SU-DHL-6 (cell line): ENCODE measurements around the gene LRRC8A.

Experiments
- H2AFZ ChIP-seq: fragments of 200-600 bp; sonication (generic); 2 replicates; pipeline ENCODE4 v1.6.1; 2014; ENCODE audit warnings: low read depth, mild to moderate bottlenecking, moderate library complexity, mixed read lengths, antibody characterized with exemption, low read length; ENCODE audit not compliant: severe bottlenecking
- H3F3A ChIP-seq: fragments of 200-600 bp; shearing (Covaris generic); 2 replicates; pipeline ENCODE4 v1.6.0; 2016; ENCODE audit warnings: antibody characterized with exemption, mild to moderate bottlenecking; ENCODE audit not compliant: insufficient read depth
- H3K27ac ChIP-seq: fragments of 200-600 bp; sonication (generic); 2 replicates; pipeline ENCODE4 v1.5.1; 2016; ENCODE audit warnings: low read depth, mild to moderate bottlenecking, low read length, moderate library complexity, mixed read lengths
- H3K27me3 ChIP-seq: fragments of 200-600 bp; sonication (generic), shearing (Covaris generic); 2 replicates; pipeline ENCODE4 v1.6.0; 2014; ENCODE audit warnings: mild to moderate bottlenecking, low read length
- H3K36me3 ChIP-seq: fragments of 200-600 bp; sonication (generic); 2 replicates; pipeline ENCODE4 v1.6.1; 2014; ENCODE audit warnings: mild to moderate bottlenecking, low read length, mixed read lengths
- H3K4me2 ChIP-seq: fragments of 300-600, 200-600 bp; shearing (Covaris generic), sonication (generic); 2 replicates; pipeline ENCODE4 v1.6.0; 2014; ENCODE audit warnings: low read length, low read depth, mild to moderate bottlenecking; ENCODE audit not compliant: poor library complexity, severe bottlenecking
- H3K4me3 ChIP-seq: fragments of 200-600 bp; sonication (generic); 2 replicates; pipeline ENCODE4 v1.5.1; 2014; ENCODE audit warnings: antibody characterized with exemption, low read length, mild to moderate bottlenecking, mixed read lengths; ENCODE audit not compliant: insufficient read depth, poor library complexity, severe bottlenecking
- H3K79me2 ChIP-seq: fragments of 200-600 bp; sonication (generic); 2 replicates; pipeline ENCODE4 v1.6.1; 2014; ENCODE audit warnings: mild to moderate bottlenecking, low read length, moderate library complexity; ENCODE audit not compliant: insufficient read depth
- H3K9ac ChIP-seq: fragments of 200-600 bp; sonication (generic); 2 replicates; pipeline ENCODE4 v1.7.0; 2014; ENCODE audit warnings: mild to moderate bottlenecking, low read length
- H3K9me2 ChIP-seq: fragments of 200-600 bp; sonication (generic); replicated peaks from 2 replicates; pipeline ENCODE4 v1.6.1; 2014; ENCODE audit warnings: low read length; ENCODE audit not compliant: insufficient read depth
- H3K9me3 ChIP-seq: fragments of 200-600 bp; sonication (generic); 2 replicates; pipeline ENCODE4 v1.6.1; 2014; ENCODE audit warnings: low read length, mixed read lengths; ENCODE audit not compliant: insufficient read depth
- H4K20me1 ChIP-seq: fragments of 200-600 bp; sonication (generic); 2 replicates; pipeline ENCODE4 v1.6.1; 2014; ENCODE audit warnings: low read depth, mild to moderate bottlenecking, antibody characterized with exemption, low read length, moderate library complexity, mixed read lengths
- EZH2phosphoT487 ChIP-seq: fragments of 200-600 bp; sonication (generic), shearing (Covaris generic); conservative IDR thresholded peaks from 2 replicates; pipeline ENCODE4 v1.6.1; 2018; ENCODE audit warnings: mild to moderate bottlenecking, antibody characterized with exemption, low read length, moderate library complexity, mixed read lengths
- TF ChIP-seq, protein P1 (sequence below): fragments of 200-600 bp; sonication (generic); IDR thresholded peaks from one replicate; pipeline ENCODE4 v1.5.1; 2017; ENCODE audit warnings: antibody characterized with exemption, mild to moderate bottlenecking, low read length, moderate library complexity; ENCODE audit not compliant: insufficient read depth, poor library complexity, severe bottlenecking

Gene LRRC8A

DNA sequence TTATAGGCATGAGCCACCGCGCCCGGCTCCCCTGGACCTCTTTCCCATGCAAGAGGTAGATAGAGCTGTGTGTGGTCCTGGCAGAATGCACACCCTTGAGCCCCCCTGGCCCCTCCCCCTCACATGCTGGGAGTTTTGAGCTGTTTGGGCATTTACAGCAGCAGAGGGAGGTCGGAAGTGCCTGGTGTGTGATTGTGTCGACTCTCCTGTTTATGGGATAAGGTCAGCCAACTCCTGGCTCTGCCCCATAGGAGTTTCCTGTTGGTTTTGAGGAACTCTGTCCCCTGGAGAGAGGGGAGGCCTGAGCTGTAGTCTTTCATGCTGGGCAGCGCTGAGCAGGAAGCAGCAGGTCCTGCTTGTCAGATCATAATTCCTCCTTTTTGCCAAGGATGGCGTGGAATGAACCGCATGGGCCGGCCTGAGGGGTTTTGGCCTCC is 6.0 kb downstream of the LRRC8A start:
- Histone ChIP-seq H3K27me3 (no peaks in the 10 kb centered on the region), H3K9me3 (no peaks in the 10 kb centered on the region), H3K4me3 (no peak overlapping the region), H3K36me3 (no peaks in the 10 kb centered on the region), H3K9ac (no peak overlapping the region), H3K9me2 (no peaks in the 10 kb centered on the region), H2AFZ (no peak overlapping the region), H4K20me1 (no peaks in the 10 kb centered on the region; the same call in 1 of the 2 replicates), H3K27ac (no peak overlapping the region), H3K79me2 (peaks cover 66% of the 10 kb centered on the region), H3K4me2 (no peak overlapping the region), H3F3A (no peaks in the 10 kb centered on the region)
- TF ChIP-seq EZH2phosphoT487: no peak

DNA sequence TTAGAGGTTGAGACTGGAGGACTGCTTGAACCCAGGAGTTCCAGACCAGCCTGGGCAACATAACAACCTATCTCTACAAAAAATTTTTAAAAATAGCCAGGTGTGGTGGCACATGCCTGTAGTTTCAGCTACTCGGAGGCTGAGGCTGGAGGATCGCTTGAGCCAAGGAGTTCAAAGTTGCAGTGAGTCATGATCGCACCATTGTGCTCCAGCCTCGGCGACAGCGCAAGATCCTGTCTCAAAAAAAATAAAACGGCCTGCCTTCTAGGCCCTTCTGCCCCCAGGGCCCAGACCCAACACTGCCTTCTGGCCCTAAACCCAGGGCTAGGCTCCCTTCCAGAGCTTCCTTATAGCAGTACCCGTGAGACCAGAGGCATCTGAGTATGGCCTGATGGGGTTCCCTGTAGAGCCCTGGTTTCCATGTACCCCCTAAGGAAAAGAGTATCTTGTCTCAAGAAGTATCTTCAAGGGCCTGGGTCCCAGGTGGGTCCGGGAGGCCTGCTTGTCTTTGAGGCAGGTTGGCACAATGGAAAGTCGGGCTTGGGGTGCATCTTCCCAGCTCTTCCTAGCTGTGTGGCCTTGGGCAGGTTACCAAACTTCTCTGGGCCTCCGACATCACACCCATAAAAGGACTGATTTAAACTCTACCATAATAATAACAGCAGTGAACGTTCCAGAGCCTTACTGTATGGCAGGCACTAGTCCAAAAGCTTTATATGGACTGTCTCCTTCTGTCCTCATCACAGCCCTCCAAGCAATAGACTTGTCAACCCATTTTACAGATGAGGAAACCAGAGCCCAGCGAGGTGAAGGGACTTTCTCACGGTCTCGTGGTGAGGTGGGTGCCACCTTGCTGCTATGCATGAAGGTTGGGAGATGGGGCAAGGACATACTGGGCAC is 9.6 kb downstream of the LRRC8A start:
- no peak overlapping the region for H3K9ac ChIP-seq

DNA sequence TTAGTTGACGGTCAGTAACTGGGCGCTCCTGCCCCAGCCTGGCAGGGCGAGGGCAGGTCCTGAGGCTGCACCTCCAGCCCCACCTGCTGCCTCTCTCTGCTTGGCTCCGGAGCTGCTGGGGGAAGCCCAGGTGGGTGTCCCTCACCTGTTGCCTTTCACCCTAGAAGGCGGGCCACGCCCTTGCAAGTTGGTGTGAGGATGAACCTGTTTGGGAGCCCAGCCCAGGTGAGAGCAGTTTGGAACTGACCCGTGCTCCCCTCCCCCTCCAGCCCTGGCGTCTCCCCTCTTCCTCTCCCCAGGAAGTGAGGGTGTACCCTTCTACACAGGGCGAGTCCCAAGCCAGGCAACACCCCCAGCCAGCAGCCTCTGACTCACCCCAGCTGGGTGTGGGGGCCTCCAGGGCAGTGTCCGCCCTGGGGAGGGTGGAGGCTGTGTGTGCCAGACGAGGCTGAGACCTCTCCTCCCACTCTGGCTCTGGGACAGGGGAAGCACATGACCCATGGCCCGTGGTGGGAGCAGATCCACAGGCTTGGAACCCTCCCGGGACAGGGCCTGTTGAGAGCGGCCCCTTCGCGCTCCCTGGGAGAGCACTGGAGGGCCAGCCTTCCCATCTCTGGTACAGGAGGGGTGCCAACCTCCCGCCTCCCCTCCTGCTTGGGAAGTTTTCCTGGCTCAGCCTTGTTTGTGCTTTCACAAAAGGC is 10.4 kb downstream of the LRRC8A start:
- Histone ChIP-seq H3K27me3 (no peaks in the 10 kb centered on the region), H3K9me3 (no peaks in the 10 kb centered on the region), H2AFZ (no peak overlapping the region), H3K27ac (no peak overlapping the region), H3K4me2 (no peak overlapping the region), H3K9me2 (no peaks in the 10 kb centered on the region), H3K36me3 (no peaks in the 10 kb centered on the region), H3F3A (no peaks in the 10 kb centered on the region), H3K4me3 (no peak overlapping the region), H3K79me2 (peaks cover 26% of the 10 kb centered on the region), H3K9ac (no peak overlapping the region), H4K20me1 (no peaks in the 10 kb centered on the region; the same call in 1 of the 2 replicates)
- TF ChIP-seq, protein P1, sequence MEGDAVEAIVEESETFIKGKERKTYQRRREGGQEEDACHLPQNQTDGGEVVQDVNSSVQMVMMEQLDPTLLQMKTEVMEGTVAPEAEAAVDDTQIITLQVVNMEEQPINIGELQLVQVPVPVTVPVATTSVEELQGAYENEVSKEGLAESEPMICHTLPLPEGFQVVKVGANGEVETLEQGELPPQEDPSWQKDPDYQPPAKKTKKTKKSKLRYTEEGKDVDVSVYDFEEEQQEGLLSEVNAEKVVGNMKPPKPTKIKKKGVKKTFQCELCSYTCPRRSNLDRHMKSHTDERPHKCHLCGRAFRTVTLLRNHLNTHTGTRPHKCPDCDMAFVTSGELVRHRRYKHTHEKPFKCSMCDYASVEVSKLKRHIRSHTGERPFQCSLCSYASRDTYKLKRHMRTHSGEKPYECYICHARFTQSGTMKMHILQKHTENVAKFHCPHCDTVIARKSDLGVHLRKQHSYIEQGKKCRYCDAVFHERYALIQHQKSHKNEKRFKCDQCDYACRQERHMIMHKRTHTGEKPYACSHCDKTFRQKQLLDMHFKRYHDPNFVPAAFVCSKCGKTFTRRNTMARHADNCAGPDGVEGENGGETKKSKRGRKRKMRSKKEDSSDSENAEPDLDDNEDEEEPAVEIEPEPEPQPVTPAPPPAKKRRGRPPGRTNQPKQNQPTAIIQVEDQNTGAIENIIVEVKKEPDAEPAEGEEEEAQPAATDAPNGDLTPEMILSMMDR: no peak
- TF ChIP-seq EZH2phosphoT487: no peak

More for the DNA sequence above, 9.6 kb downstream of the LRRC8A start:
- Histone ChIP-seq H3F3A (no peaks in the 10 kb centered on the region), H3K79me2 (peaks cover 34% of the 10 kb centered on the region), H3K27ac (no peak overlapping the region), H3K36me3 (no peaks in the 10 kb centered on the region), H3K4me2 (no peak overlapping the region), H4K20me1 (no peaks in the 10 kb centered on the region; the same call in 1 of the 2 replicates), H3K27me3 (no peaks in the 10 kb centered on the region), H3K9me2 (no peaks in the 10 kb centered on the region), H2AFZ (no peak overlapping the region), H3K4me3 (no peak overlapping the region), H3K9me3 (no peaks in the 10 kb centered on the region)
- TF ChIP-seq EZH2phosphoT487: no peak
- TF ChIP-seq, protein P1: no peak
